ENCODE data around the gene PTPN7.

The PTPN7 gene

DNA sequence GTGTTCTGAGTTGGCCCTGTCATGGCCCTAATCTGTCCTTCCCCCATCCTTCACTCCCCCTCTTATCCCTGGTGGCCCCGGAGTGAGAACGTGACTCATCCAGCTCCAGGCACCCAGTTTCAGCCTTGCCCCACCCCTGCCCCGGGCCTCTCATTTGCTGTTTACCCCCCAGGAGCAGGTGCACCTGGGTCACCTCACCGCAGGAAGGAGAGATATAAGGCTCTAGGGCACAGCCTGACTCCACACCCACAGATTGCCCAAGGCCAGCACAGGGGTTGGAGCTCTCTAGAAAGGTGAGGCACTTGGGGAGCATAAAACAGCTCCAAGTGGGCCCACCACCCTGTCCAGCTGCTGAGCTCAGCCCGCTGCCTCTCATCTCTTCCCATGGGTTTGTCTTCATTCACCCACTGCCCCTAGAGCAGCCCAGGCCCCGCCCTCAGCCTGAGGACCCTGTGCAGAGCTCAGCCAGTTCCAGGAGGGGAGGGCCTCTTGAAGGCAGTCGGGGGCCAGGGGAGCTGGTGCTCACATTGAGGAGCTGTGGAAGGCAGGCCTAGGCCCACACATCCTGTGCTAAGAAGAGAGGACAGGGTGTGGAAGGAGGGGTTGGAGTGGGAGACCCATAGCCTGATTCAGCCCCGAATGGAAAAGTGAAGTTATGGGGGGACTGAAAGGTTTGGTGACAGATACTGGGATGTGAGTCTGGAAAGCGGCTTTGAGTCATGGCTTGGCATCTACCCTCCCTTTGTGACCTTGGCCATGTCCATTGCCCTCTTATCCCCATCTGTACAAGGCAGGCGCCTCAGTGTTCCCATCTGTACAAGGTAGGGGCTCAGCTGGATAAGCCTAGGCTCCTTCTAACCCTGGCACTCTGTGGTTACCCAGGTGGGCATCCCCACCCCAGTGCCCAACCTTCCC is 53.8 kb downstream of the PTPN7 start:
- DNase-seq (ENCODE audit: low read depth, low spot score): no peak

DNA sequence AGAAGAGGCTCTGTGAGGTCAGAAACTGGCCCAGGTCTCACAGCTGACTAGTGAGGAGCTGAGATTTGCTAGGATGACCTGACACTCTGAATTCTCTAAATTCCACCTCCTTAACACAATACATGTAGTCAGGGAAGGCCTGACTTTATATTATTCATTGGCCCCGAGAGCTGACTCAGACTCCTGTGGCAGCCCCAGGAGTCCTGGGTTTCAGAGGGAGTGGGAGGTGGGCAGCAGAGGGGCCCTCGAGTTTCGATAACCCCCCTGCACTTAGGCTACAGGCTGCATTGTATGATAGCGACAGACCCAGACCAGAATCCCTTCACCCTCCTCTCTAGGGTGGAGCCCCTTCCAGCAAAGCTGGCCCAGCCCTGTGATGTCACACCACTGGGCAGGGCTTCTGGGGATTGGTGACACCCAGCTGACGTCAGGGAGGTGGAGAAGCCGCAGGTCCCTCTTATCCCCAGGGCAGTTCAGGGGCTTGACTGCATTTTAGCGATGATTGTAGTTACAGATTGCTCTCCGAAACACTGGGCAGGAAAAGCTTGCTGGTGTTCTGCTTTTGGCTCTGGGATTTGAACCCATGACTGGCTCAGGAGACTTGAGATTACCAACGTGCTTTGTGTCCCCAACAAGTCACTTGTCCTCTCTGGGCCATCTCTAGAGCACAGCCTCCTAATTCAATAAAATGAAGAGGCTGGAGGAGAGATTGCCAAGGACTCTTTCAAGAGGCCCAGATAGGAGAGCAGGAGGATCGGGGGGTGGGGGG is 54.6 kb downstream of the PTPN7 start:
- peak; percentile 73 for DNase-seq (ENCODE audit: low read depth, low spot score)

DNA sequence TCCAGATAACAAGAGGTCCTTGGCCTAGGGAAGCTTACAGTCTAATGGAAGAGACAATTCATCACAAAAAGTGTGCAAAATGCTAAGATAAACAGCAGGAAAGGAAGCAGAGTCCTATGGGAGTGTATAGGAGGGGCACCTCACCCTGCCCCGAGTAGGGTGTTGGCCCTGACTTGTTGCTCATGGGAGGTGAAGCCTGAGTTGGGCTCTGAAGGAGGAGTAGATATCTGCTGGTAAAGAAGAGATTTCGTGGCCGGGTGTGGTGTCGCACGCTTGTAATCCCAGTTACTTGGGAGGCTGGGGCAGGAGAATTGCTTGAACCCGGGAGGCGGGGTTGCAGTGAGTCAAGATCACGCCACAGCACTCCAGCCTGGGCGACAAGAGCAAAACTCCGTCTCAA is 56.3 kb downstream of the PTPN7 start:
- DNase-seq (ENCODE audit: low read depth, low spot score): no peak

DNA sequence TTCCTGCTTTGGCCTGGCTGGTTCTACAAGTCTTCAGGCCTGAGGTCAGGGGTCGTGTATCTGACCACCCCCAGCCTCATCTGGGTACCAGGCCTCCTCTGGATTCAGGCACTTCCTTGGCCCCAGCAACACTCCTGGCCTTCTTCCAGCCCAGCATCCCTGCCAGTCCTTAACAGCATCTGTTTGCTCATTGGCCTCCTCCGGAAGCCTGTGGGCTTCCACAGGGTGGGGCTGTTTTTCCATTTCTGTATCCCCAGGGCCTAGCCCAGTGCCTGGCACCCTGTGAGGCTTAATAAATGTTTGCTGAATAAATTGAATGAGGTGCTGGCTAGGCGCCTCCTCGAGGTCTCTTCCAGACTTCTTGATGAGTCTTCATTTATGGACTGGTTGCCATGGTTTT is 59.2 kb downstream of the PTPN7 start:
- no peak for DNase-seq (ENCODE audit: low read depth, low spot score)

Measured in iPS DF 19.7 (cell line).